Measurements from ENCODE around the gene NTM. TPM values are rescaled to one million over a fixed set of nuclear protein-coding genes. Genes with fewer than 3 reads are reported as not detected.

The NTM gene
- total RNA-seq, 2 experiments from 2014 or later: not detected

DNA sequence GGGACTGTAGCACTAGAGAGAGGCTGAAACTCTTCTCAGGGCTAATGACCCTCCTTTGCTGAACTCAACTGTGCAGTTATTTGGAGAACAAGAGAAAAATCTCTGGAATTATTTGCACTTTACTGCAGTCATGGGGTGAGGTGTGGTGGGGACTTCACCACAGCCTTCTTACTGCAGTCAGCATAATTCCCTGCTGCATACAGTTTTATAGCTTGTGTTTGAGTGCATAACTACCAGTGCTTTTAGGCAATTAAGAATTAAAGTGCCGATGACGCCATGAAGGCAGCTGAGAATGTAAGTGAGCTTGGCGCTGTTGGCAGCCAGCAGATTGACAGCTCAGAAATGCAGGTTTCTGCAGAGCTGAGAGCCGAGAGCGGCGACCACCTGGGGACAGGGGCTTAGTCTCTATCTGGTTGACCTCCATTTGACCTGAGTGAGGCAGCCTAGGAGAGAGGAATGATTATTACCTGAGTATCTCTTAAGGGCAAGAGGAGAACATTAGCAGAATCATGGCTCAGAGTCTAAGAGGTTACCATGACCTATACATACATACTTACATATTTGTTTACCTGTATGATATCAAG is 830.0 kb downstream of the NTM start:
- POLR2A ChIA-PET: no interaction called here

DNA sequence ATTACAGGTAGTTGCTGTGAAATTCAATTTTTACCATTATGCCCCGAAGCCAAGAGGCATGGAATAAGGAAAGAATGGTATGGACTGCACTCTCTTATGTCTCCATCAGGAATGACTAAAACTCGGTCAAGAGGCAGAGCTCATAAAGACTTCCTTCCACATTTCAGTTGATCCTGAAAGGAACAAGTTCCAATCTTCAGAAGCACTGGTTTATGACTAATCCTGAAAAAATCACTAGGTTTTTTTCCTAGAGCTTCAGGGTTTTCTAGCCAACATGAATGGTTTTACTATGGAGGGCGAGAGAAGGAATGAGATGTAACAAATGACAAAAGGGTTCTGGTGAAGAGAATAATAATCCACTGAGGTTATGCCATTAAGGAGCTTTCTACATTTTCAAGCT is 832.2 kb downstream of the NTM start:
- H3K4me3 Mint-ChIP-seq: no peak overlapping the region
- TF ChIP-seq, protein P1, sequence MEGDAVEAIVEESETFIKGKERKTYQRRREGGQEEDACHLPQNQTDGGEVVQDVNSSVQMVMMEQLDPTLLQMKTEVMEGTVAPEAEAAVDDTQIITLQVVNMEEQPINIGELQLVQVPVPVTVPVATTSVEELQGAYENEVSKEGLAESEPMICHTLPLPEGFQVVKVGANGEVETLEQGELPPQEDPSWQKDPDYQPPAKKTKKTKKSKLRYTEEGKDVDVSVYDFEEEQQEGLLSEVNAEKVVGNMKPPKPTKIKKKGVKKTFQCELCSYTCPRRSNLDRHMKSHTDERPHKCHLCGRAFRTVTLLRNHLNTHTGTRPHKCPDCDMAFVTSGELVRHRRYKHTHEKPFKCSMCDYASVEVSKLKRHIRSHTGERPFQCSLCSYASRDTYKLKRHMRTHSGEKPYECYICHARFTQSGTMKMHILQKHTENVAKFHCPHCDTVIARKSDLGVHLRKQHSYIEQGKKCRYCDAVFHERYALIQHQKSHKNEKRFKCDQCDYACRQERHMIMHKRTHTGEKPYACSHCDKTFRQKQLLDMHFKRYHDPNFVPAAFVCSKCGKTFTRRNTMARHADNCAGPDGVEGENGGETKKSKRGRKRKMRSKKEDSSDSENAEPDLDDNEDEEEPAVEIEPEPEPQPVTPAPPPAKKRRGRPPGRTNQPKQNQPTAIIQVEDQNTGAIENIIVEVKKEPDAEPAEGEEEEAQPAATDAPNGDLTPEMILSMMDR (IDR thresholded peaks at IDR 0.05): no peak
- ATAC-seq (no peak), DNase-seq (no peak)
- H3K27ac Mint-ChIP-seq: no peak overlapping the region
- CTCF ChIA-PET: no interaction called here
- intact Hi-C loops (cut with micrococcal nuclease): no loop called here
- H3K27me3 Mint-ChIP-seq: no peaks in the 10 kb centered on the region
- H3K4me1 Mint-ChIP-seq (ENCODE audit: low read depth): no peaks in the 10 kb centered on the region
- POLR2A ChIA-PET: no interaction called here
- no peaks in the 10 kb centered on the region for H3K9me3 Mint-ChIP-seq
- no peaks in the 10 kb centered on the region for H3K36me3 Mint-ChIP-seq (ENCODE audit: low read depth)

More for the DNA sequence above, 830.0 kb downstream of the NTM start:
- intact Hi-C loops (cut with micrococcal nuclease): no loop called here
- H3K4me3 Mint-ChIP-seq: no peak overlapping the region
- H3K27me3 Mint-ChIP-seq: no peaks in the 10 kb centered on the region
- no peaks in the 10 kb centered on the region for H3K36me3 Mint-ChIP-seq (ENCODE audit: low read depth)
- H3K4me1 Mint-ChIP-seq (ENCODE audit: low read depth): no peaks in the 10 kb centered on the region
- H3K9me3 Mint-ChIP-seq: no peaks in the 10 kb centered on the region
- DNase-seq (no peak), ATAC-seq (no peak)
- H3K27ac Mint-ChIP-seq: no peak overlapping the region
- TF ChIP-seq, protein P1 (IDR thresholded peaks at IDR 0.05): no peak
- CTCF ChIA-PET: no interaction called here

DNA sequence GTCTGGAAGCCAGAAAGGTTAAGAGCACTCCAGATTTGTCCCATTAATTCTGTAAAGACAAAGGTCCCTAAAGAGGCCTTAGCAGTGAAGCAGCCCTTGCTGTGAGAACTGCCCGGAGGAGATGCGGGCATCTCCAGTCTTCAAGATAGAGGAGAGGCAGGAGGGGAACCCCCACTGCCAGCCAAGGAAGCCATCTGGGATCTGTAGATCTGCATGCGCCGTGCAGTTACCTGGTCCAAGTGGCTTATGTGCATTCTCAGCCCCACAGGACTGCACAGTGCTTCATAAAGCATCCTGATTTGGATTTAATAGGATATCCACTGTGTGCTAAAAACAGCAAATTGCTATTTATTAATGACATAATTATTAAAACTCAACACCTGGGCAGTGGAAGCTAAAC is 834.6 kb downstream of the NTM start:
- Mint-ChIP-seq H3K4me1 (ENCODE audit: low read depth) (no peaks in the 10 kb centered on the region), H3K9me3 (no peaks in the 10 kb centered on the region), H3K27ac (no peak overlapping the region), H3K36me3 (ENCODE audit: low read depth) (no peaks in the 10 kb centered on the region), H3K4me3 (no peak overlapping the region), H3K27me3 (no peaks in the 10 kb centered on the region)
- TF ChIP-seq, protein P1 (IDR thresholded peaks at IDR 0.05): no peak
- ChIA-PET CTCF (no interaction called here), POLR2A (no interaction called here)
- DNase-seq (no peak), ATAC-seq (no peak)
- intact Hi-C loops (cut with micrococcal nuclease): no loop called here

DNA sequence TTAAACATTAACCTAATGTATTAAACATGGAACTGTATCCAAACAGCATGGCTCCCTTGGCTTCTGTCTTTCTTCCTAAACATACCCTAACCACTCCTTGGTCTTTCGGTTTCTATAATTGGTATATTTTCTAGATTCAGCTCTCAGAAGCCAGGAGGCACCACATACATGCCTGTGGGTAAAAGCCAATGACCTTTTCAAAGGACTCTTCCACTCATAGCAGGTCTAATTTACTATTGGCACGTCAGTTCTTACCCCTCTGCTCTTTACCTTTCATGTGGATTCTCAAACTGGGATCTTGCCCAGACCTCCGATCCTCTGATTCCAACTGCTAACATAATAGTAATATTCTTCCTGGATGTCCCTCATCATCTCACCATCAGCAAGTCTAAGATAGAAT is 835.1 kb downstream of the NTM start:
- POLR2A ChIA-PET: no interaction called here
- TF ChIP-seq, protein P1 (IDR thresholded peaks at IDR 0.05): no peak
- Mint-ChIP-seq H3K4me1 (ENCODE audit: low read depth) (no peaks in the 10 kb centered on the region), H3K27ac (no peak overlapping the region), H3K36me3 (ENCODE audit: low read depth) (no peaks in the 10 kb centered on the region), H3K9me3 (no peaks in the 10 kb centered on the region), H3K4me3 (no peak overlapping the region), H3K27me3 (no peaks in the 10 kb centered on the region)
- DNase-seq: no peak
- CTCF ChIA-PET: no interaction called here
- intact Hi-C loops (cut with micrococcal nuclease): no loop called here
- ATAC-seq: no peak

DNA sequence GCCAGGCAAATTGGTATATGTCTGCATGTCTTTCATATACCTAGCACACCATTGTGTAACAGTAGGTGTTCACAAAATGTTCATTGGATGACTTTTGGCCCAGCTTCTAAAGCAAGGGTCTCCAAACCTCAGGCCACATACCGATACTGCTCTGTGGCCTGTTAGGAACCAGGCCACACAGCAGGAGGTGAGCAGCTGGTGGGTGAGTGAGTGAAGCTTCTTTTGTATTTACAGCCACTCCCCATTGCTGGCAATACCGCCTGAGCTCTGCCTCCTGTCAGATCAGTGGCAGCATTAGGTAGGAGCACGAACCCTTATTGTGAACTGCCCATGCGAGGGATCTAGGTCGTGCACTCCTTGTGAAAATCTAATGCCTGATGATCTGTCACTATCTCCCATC is 836.6 kb downstream of the NTM start:
- Mint-ChIP-seq H3K27me3 (no peaks in the 10 kb centered on the region), H3K4me3 (no peak overlapping the region), H3K36me3 (ENCODE audit: low read depth) (no peaks in the 10 kb centered on the region), H3K4me1 (ENCODE audit: low read depth) (no peaks in the 10 kb centered on the region), H3K9me3 (peaks cover 1% of the 10 kb centered on the region), H3K27ac (no peak overlapping the region)
- TF ChIP-seq, protein P1 (IDR thresholded peaks at IDR 0.05): no peak
- intact Hi-C loops (cut with micrococcal nuclease): no loop called here
- no peak for ATAC-seq
- ChIA-PET POLR2A (no interaction called here), CTCF (no interaction called here)
- DNase-seq: no peak
